Stimulated activated CD8-positive, alpha-beta memory T cell treated with anti-CD3 and anti-CD28 coated beads, Interleukin-2, amount 100 ng/mL, for 1 hour (primary cell): ENCODE results near the gene ANGPTL4.
A peak's percentile ranks its signal among the peaks of the same experiment; 100 is the strongest.
"Not testable (repeated sequence)": the region's sequence is repeated elsewhere in the genome, so short reads cannot be mapped to it uniquely, and the experiment has no call there.

Source experiments
- DNase-seq, 2 donors: peaks; one replicate each; pipeline ENCODE4 v3.0.0-alpha.2; 2020; ENCODE audit warnings: low read depth in 2 of 2

Gene ANGPTL4

DNA sequence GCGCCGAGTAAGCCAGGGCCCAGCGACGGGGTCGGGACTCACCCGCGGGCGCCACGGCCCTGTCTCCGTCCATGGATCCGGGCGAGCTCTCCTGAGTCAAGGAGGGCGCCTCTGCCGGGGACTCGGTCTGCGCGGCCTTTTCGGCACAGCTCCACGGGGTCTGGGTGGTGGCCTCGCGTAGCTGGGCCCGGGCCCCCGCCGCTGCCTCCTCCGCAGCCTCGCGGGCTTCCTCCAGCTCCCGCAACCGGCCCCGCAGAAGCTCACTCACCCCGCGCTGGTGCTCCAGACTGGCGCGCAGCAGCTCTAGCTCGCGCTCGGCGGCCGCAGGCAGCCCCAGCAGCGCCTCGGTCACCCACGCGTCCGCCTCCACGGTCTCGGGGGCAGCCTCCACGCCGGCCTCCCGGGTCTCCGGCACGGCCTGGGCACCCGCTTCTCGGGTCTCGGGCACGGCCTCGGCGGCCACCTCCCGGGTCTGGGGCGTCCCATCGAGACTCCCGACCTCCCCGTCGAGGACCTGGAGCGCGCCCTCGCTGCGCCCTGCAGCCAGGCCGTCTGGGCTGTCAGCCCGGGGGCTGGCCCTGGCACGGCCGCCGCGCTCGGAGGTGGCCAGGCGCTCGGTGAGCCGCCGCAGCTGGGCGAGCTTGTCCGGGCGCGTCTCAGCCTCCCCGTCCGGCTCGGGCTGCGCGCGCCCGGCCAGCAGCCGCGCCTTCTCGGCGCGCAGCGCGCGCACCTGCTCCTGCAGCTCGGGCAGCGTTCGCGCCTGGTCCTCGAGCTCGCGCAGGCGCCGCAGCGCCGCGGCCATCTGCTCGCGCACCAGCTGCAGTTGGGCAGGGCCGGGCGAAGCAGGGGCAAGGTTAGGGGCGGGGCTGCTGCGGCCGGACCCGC is 29.3 kb upstream of the ANGPTL4 start:
- DNase-seq = no peak

DNA sequence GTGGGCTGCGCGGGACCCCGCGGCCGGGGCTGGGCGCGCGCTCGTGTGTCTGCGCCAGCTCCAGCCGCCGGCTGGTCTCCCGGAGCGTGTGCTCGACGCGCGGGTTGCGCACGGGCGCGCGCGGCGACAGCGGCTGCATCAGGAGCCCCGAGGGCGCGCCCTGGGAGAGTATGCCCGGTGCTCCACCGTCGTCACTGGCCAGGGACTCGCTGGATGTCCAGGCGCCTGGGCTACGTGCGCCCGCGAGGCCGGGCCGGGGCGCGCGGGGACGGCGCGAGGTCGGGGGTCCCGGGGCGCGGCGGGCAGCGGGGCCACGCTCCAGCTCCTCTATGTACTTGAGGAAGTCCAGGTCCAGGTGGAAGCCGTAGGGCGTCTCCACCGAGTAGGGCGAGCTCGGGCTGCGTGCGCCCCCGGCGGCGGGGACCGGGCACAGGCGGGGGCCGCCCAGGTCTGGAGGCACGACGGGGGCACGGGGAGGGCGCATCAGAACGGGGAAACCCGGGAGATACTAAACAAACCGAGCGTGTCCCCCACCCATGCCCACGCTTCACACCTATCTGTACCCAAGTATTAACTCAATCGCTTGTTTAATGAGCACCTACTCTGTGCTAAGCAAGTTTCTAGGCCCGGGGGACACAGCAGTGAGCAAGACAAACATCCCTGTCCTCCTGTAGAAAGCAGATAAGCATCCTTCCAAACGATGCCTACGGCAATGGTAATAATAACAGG is 28.4 kb upstream of the ANGPTL4 start:
- no peak for DNase-seq

DNA sequence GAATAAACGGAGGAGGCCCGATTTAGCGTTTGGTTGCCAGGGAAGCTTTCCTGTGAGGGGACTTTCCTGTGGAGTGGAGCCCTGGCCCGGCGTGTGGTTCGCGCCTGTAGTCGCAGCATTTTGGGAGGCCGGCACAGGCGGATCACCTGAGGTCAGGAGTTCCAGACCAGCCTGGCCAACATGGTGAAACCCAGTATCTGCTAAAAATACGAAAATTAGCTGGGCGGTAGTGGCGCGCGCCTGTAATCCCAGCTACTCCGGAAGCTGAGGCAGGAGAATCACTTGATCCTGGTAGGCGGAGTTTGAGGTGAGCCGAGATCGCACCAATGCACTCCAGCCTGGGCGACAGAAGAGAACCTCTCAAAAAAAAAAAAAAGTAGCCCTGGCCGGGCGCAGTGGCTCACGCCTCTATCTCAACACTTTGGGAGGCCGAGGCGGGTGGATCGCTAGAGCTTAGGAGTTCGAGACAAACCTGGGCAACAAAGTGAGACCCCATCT is 27.8 kb upstream of the ANGPTL4 start:
- DNase-seq = no peak

DNA sequence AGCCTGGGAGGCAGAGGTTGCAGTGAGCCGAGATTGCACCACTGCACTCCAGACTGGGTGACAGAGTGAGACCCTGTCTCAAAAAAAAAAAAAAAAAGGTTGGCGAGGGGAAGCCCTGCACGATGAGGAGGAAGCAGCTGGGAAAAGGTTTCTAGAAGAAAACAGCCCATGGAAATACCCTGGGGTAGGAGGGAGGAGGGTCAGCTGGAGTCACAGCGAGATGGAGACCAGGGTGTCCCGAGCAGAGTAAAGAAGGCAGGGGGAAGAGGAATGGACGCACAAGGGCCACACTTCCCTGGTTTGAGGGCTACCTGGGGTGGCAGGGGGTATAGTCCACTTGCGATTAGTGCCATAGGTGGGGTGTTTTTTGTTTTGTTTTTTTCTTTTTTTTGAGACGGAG is 27.3 kb upstream of the ANGPTL4 start:
- no peak for DNase-seq

DNA sequence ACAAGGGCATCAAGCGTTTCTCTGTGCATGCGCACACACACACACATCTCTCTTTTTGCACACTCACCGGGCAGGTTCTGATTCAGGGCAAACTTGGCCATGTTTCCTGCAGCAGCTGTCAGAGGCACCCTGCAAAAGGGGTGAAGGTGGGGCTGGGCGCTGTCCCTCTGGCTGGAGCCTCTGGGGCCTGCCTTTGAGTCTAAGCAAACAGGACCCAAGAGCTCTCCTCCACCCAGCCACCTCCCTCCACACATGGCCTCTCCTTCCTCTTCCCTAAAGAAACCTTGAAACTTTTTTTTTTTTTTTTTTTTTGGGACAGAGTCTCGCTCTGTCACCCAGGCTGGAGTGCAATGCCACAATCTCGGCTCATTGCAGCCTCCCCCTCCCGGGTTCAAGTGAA is 26.2 kb upstream of the ANGPTL4 start:
- no peak for DNase-seq

DNA sequence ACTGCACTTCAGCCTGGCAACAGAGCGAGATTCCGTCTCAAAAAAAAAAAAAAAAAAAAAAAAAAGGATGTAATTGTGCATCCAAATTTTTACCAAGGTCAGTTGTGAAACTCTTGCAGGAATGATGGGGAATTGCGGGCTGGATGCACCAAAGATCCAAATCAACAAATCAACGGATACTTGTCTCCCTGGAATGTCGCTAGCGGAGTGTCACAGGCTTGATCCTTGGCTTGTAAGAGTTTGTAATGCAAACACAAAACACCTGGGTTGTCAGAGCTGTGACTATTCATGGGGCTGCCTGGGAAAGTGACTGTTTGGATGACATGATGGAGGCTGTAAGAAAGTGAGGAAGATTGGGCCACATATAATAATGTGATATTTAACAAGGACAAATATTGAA is 25.1 kb upstream of the ANGPTL4 start:
- DNase-seq = no peak

DNA sequence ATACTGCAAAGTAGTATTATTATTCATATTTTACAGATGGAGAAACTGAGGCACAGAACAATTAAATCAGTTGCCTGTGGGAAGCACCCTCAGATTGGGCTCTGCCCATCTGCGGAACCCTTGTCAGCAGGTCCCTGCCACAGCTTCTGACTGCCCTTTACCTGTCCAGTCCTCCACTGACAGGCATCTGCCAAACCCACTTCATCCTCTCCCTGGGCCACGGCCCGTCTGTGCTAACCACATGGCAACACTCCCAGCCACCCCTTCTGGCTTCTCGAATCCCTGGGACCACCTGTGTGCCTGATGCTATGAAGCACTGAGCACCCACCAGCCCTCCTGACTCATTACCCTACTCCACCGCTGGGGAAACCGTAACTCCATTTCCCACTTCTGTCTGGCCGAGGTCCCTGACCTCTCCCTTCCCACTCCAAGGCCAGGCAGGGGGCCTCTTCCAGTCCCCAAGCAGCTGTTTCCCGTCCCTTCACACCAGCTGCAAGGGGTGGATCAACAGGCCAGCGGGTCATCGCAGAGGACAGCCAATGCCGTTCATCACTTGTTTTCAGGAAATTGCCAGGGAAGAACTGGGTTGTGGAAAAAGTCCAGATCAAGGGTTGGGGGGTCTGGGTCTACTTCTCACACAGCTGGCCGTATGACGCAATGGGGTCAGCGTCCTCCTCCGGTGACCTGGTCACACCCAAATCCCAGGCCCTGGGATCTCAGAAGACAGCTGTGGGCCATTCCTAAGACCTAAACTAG is 23.4 kb upstream of the ANGPTL4 start:
- DNase-seq = no peak

DNA sequence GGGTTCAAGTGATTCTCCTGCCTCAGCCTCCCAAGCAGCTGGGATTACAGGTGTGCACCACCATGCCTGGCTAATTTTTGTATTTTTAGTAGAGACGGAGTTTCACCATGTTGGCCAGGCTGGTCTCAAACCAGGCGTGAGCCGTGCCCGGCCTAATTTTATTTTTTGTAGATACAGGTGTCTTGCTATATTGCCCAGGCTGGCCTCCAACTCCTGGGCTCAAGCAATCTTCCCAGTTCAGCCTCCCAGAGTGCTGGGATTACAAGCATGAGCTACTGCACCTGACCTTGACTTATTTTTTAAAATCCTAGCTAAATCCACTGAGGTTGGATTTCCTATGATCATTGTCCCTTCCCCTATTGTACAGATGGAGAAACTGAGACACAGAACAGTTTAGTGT is 22.5 kb upstream of the ANGPTL4 start:
- not testable (repeated sequence) for DNase-seq

DNA sequence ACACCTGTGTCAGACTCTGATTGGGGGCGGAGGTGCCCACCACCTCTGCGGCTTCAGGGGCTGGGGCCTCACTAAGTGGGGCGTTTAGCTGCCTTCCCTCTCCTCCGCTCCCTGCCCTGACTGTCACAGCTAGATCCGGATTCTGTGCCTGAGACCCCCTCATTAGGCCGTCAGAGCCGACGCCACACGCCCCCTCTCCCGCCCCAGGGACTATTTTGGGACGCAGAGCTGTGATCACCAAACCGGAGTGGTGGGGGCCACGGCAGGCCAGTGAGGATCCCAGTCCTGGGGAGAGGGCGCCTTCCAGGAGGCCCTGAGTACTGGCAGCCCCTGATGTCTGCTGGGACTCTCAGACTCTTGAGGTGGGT is 21.7 kb upstream of the ANGPTL4 start:
- no peak for DNase-seq

DNA sequence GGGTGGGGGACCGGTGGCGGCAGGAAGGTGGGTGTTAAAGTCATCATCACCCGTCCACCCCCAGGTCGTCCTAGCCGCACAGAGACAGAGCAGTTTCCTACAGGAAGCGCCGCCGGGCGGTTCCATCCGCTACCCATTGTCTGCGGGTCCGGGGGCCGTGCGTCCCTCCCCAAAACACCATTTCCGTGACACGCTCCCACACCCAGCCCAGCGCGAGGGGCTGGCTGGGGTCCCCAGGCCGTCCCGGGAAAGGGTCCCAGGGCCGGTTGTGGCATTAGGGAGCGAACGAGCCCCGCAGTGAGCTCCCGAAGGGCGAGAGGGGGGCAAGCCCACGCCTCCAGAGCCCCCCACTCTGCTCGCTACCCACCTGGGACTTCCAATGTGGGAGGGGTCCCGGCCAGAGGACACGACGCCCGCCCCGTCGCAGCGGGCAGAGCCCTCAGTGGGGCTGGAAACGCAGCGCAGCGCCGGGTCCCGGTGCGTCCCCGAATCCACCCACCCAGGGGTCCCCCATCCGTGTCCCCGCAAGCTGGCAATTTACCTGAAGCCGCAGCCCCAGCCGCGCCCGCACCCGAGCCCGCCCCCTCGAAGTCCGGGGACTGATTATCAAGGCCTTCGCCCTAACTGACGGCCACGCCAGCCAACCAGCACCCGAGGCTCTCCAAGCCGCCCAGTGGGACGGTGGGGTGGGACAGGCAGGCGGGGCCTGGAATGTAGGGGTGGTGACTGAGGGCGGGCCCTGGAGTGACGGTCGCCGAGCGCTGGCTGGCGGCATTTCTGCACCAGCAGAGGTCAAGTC is 21.1 kb upstream of the ANGPTL4 start, which contains the start of gene KANK3:
Gene KANK3, minus strand, starts transcription at position 579 of the 799 bp plus-strand sequence. CDS start 5,434 bp downstream, outside the sequence.
- peak; percentile 81 for DNase-seq

DNA sequence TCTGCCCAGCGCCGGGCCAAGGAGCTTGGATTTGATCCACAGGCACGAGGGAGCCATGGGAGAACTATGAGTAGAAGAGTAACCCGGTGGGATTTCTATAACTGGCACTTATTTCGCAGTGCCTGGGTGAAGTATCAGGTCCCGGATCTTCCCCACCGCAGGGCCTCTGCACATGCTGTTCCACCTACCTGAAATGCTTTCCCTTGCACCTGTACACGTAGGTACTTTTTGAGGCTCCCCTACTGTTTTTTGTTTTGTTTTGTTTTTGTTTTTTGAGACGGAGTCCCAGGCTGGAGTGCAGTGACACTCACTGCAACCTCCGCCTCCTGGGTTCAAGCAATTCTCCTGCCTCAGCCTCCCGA is 20.5 kb upstream of the ANGPTL4 start:
- no peak for DNase-seq

DNA sequence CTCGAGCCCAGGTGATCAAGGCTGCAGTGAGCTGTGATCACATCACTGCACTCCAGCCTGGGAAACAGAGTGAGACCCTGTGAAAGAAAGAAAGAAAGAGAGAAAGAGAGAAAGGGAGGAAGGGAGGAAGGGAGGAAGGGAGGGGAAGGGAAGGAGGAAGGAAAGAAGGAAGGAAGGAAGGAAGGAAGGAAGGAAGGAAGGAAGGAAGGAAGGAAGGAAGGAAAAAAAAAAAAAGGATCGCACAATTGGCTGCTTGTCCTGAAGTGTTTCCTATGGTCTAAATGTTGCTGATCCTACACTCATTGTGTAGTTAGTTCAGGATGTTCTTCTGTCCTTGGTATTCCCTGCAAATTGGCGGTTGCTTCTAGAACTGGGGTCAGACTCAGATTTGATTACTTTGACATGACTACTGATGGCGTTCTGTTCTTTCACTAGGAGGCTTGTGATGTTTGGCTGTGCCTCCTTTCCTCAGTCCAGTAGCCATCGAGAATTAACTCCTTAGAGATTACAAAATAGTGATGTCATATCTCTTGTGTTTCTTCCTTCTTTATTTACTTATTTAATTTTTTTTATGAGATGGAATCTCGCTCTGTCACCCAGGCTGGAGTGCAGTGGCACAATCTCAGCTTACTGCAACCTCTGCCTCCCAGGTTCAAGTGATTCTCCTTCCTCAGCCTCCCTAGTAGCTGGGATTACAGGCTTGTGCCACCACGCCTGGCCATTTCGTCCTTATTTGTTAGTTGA is 14.2 kb upstream of the ANGPTL4 start:
- not testable (repeated sequence) for DNase-seq

DNA sequence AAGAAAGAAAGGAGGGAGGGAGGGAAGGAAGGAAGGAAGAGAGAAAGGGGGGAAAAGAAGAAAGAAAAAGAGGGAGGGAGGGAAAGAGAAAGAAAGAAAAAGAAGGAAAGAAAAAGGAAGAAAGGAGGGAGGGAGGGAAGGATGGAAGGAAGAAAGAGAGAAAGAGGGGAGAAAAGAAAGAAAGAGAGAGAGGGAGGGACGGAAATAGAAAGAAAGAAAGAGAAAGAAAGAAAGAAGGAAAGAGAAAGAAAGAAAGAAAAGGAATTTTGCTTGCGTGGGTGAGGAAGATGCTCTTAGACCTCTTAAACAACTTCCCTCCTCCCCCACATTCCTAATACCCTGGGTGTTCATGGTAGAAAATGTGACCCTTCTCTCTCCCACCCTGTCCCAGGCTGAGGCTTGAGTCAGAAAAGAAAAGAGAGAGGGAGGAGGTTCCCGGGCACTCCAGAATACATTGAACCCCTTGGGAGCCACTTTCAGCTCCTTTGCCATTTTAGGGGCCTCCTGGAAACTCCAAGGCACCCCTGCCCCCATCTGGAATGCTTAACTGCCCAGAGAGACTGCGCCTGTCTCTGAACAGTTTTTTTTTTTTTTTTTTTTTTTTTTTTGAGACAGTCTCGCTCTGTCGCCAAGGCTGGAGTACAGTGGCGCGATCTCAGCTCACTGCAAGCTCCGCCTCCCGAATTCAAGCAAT is 11.7 kb upstream of the ANGPTL4 start:
- no peak for DNase-seq

DNA sequence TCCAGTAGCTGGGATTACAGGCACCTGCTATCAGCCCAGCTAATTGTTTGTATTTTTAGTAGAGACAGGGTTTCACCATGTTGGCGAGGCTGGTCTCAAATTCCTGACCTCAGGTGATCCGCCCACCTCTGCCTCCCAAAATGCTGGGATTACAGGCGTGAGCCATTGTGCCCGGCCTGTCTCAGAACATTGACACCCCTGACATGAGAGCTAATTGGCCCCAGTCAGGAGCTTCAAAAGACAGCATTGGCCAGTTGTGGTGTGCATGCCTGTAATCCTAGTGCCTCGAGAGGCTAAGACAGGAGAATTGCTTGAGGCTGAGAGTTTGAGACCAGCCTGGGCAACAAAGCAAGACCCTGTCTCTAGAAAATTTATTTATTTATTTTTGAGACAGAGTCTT is 11.1 kb upstream of the ANGPTL4 start:
- DNase-seq = not testable (repeated sequence)

DNA sequence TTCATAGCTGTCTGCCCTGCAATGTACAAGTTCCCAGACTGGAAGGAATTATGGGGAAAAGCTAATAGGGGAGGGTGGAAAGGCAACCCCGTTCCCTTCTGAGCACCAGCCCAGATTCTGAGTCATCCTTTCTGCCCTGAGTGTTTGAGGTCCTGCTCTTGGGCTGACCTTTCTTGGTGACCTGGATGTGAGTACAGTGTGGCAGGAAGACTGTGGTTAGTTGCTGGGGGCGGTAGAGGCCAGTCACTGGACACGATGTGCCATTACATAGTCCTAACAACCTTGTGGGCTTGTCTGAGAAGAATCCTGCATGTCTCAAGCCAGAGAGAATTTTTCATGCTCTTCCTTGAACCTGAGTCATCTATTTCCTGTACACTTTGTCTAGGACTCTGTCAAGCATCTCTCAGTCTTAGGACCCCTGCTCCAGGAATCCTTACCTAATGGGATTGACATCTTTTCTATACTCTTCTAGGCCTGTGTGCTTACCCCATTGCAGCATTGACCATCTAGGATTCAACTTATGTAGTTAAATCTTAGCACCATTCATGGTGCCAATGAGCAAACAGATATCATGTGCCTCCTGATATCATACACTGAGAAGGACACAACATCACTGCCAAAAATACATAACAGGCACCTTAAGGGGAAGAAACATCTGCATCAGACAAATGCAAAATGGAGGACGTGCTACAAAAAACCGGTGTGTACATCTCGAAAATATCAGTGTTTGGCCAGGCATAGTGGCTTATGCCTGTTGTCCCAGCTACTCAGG is 8.1 kb upstream of the ANGPTL4 start:
- no peak for DNase-seq

DNA sequence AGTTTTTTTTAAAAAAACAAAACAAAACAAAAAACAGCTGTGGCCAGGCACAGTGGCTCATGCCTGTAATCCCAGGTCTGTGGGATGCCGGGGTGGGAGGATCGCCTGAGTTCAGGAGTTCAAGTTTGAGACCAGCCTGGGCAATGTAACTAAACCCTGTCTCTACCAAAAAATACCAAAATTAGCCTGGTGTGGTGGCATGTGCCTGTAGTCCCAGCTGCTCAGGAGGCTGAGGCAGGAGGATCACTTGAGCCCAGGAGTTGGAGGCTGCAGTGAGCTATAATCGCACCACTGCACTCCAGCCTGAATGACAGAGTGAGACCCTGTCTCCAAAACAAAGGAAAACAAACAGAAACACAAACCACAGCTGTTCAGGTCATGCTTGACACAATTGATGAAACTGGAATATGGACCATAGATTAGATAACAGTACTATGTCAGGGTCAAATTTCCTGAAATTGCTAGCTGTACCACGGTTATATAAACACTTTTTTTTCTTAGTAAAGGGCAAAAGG is 6.9 kb upstream of the ANGPTL4 start:
- no peak for DNase-seq

DNA sequence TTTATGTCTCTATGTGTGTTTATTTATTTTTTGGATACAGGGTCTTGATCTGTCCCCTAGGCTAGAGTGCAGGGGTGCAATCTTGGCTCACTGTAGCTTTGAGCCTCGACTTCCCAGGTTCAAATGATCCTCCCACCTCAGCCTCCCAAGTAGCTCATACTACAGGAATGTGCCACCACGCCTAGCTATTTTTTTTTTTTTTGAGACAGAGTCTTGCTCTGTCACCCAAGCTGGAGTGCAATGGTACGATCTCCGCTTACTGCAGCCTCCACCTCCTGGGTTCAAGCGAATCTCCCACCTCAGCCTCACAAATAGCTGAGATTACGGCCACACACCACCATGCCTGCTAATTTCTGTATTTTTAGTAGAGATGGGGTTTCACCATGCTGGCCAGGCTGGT is 5.0 kb upstream of the ANGPTL4 start:
- DNase-seq = no peak

DNA sequence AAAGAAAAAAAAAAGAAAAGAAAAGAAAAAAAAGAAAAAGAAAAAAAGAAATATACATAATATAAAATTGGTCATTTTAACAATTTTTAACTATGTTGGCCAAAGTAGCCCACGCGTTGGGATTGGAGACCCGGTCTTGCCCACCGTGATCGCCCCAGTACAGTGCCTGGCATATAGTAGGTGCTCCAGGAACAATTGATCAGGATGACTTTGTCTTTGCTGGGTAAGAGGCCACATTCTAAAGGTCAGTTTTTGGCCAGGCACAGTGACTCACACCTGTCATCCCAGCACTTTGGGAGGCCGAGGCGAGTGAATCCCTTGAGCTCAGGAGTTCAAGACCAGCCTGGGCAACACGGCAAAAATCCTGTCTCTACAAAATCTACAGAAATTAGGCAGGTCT is 3.8 kb upstream of the ANGPTL4 start:
- no peak for DNase-seq
